WTC11 (cell line): ENCODE data around the gene DARS2. TPM values are rescaled to one million over a fixed set of nuclear protein-coding genes. Genes with fewer than 3 reads are reported as not detected.

Source experiments
- ATAC-seq: fragments of 200-7000 bp; cut with Tn5 transposase; 2 replicates; pipeline ENCODE4 v1.10.0; 2021; ENCODE audit warnings: mild to moderate bottlenecking, moderate library complexity
- CTCF ChIA-PET: fragments of 300-600 bp; sonication (Branson Sonifier 250); formaldehyde crosslinking; loops from one replicate; lab custom pipeline; 2021; ENCODE audit warnings: antibody characterized with exemption; lab: Charles Lee
- POLR2A ChIA-PET: fragments of 350-600 bp; sonication (Branson Sonifier 250); formaldehyde crosslinking; loops from one replicate; lab custom pipeline; 2021; ENCODE audit warnings: antibody characterized with exemption; lab: Charles Lee
- DNase-seq: peaks from one replicate; pipeline ENCODE4 v3.0.0; 2021; ENCODE audit warnings: low spot score
- H3K27ac Mint-ChIP-seq: 2 replicates; pipeline ENCODE4 v1.8.0; 2021; ENCODE audit warnings: mixed read lengths
- H3K27me3 Mint-ChIP-seq: 2 replicates; pipeline ENCODE4 v1.8.0; 2021; ENCODE audit warnings: low read depth, mild to moderate bottlenecking, moderate library complexity, mixed read lengths
- H3K36me3 Mint-ChIP-seq: 2 replicates; pipeline ENCODE4 v1.8.0; 2021; ENCODE audit warnings: mixed read lengths
- H3K4me1 Mint-ChIP-seq: 2 replicates; pipeline ENCODE4 v1.8.0; 2022; ENCODE audit warnings: mixed read lengths
- H3K4me3 Mint-ChIP-seq: 2 replicates; pipeline ENCODE4 v1.8.0; 2021; ENCODE audit warnings: mild to moderate bottlenecking, moderate library complexity, mixed read lengths
- H3K9me3 Mint-ChIP-seq: 2 replicates; pipeline ENCODE4 v1.8.0; 2021; ENCODE audit warnings: mixed read lengths
- EMX1 ChIP-seq: fragments of 250-450 bp; sonication (Bioruptor Pico); IDR thresholded peaks from 2 replicates; pipeline ENCODE4 v1.8.0; 2021; ENCODE audit warnings: mild to moderate bottlenecking
- PRRX2 ChIP-seq: fragments of 250-450 bp; sonication (Bioruptor Pico); IDR thresholded peaks from 2 replicates; pipeline ENCODE4 v1.8.0; 2021; ENCODE audit warnings: mild to moderate bottlenecking
- TCF7 ChIP-seq: sonication (generic); formaldehyde crosslinking; IDR thresholded peaks from 2 replicates; pipeline ENCODE4 v1.8.0; 2022; ENCODE audit warnings: mild to moderate bottlenecking, low read depth, missing genetic modification reagents, moderate library complexity
- total RNA-seq: library from RNA; stranded (reverse); gene quantifications from 3 replicates; pipeline ENCODE4 v1.2.3, GENCODE V29; 2021
- TF ChIP-seq, protein P1 (sequence below): sonication (generic); formaldehyde crosslinking; IDR thresholded peaks from 2 replicates; pipeline ENCODE4 v1.8.0; 2023; ENCODE audit warnings: missing genetic modification reagents
- TF ChIP-seq, protein P2 (sequence below): fragments of 250-450 bp; sonication (Bioruptor Pico); IDR thresholded peaks from 2 replicates; pipeline ENCODE4 v1.9.0; 2021; ENCODE audit warnings: moderate library complexity, mild to moderate bottlenecking, inconsistent platforms, borderline replicate concordance
- TF ChIP-seq, protein P3 (sequence below): fragments of 250-450 bp; sonication (Bioruptor Pico); IDR thresholded peaks from 2 replicates; pipeline ENCODE4 v1.9.0; 2021; ENCODE audit warnings: mild to moderate bottlenecking
- TF ChIP-seq, protein P4 (sequence below): sonication (generic); formaldehyde crosslinking; IDR thresholded peaks from 2 replicates; pipeline ENCODE4 v1.8.1; 2023; ENCODE audit warnings: mild to moderate bottlenecking, moderate library complexity, missing genetic modification reagents
- TF ChIP-seq, protein P5 (sequence below): sonication (generic); formaldehyde crosslinking; conservative IDR thresholded peaks from 2 replicates; pipeline ENCODE4 v1.8.1; 2023; ENCODE audit warnings: mild to moderate bottlenecking, low read depth, missing genetic modification reagents, moderate library complexity
- TF ChIP-seq, protein P6 (sequence below): sonication (generic); formaldehyde crosslinking; IDR thresholded peaks from 2 replicates; pipeline ENCODE4 v1.8.1; 2022; ENCODE audit warnings: low read depth, mild to moderate bottlenecking, moderate library complexity, missing genetic modification reagents, borderline replicate concordance

DARS2 gene
- total RNA-seq, 1 experiment from 2014 or later, result 38.0 TPM

DNA sequence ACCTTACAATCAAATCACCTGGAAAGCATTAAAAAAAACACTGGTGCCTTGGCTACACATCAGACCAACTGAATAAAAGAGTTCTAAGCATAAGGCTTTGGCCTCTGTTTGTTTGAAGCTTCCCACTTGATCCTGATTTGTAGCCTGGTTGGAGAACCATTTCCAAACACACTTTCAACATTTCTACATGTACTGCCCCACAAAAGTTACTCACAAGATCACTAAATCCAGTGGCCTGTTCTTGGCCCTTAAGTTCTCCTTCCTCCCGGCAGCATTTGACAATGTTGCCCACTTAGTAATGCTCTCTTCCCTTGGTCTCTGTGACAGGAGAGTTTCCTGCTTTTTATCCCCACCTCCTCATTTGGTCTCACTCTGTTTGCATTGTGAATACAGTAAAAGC, 31.5 kb downstream of the DARS2 start:
- peaks cover 16% of the 10 kb centered on the region for H3K4me1 Mint-ChIP-seq
- no peak for ATAC-seq
- H3K27ac Mint-ChIP-seq, result peak overlapping the region; percentile 11
- POLR2A ChIA-PET, result no interaction called here
- TF ChIP-seq EMX1, result 0 out of 2 replicates have a peak, but pooled peaks have one; percentile 58
- TF ChIP-seq, protein P1, sequence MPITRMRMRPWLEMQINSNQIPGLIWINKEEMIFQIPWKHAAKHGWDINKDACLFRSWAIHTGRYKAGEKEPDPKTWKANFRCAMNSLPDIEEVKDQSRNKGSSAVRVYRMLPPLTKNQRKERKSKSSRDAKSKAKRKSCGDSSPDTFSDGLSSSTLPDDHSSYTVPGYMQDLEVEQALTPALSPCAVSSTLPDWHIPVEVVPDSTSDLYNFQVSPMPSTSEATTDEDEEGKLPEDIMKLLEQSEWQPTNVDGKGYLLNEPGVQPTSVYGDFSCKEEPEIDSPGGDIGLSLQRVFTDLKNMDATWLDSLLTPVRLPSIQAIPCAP (CRISPR knock-in tag), result no peak
- CTCF ChIA-PET, result no interaction called here
- no peaks in the 10 kb centered on the region for H3K27me3 Mint-ChIP-seq
- no peak overlapping the region for H3K4me3 Mint-ChIP-seq
- no peaks in the 10 kb centered on the region for H3K9me3 Mint-ChIP-seq
- H3K36me3 Mint-ChIP-seq, result peaks cover 52% of the 10 kb centered on the region
- no peak for DNase-seq

DNA sequence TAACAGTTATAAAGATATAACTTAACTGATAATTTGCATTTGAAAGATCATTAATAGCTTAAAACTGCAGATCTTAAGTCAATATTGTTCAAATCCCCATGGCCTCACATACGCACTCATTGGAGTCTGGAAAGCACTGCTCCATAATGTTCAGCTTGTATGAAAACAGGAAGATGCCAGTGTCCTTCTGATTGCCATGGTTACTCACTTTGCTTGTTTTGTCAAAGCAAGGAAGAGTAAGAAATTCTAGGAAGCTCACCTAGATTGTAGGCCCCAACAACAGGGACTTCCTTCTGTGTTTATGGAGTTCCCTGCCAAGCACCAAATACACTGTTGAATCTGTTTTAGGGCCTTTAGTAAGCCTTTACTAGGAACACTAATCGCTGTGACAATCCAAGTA, 32.4 kb downstream of the DARS2 start:
- no peak overlapping the region for H3K4me3 Mint-ChIP-seq
- ATAC-seq, result no peak
- CTCF ChIA-PET, result no interaction called here

DNA sequence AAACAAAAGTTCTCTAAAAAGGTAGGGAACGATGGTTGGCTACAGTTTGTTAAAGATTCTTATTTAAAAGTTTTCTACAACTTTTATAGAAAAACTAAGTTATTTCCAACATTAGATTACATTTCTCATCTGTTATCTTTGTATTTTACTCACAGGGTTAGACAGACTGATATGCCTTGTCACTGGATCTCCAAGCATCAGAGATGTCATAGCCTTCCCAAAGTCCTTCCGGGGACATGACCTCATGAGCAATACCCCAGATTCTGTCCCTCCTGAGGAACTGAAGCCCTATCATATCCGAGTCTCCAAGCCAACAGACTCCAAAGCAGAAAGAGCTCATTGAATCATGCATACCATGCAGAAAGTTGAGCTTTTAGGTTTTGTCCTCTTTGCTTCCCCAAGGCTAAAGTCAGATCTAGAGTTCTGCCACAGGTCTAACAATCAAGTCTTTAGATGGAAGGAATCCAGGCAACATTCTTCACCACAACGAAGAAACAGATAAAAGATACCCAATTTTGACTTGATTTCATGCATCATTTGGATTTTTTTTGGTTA, 33.0 kb downstream of the DARS2 start:
- H3K9me3 Mint-ChIP-seq, result no peaks in the 10 kb centered on the region
- POLR2A ChIA-PET, result interaction anchor here (0.9 to 1.5 kb wide), 3 partner anchors 11 to 33 kb away, joined by 4 to 5 read pairs (median 5); partner anchors contain the start of gene ZBTB37
- peaks cover 13% of the 10 kb centered on the region for H3K4me1 Mint-ChIP-seq
- no peaks in the 10 kb centered on the region for H3K27me3 Mint-ChIP-seq
- no peak for ATAC-seq
- TF ChIP-seq, protein P2, sequence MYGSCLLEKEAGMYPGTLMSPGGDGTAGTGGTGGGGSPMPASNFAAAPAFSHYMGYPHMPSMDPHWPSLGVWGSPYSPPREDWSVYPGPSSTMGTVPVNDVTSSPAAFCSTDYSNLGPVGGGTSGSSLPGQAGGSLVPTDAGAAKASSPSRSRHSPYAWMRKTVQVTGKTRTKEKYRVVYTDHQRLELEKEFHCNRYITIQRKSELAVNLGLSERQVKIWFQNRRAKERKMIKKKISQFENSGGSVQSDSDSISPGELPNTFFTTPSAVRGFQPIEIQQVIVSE (CRISPR knock-in tag), result no peak
- peak; percentile 72; the same call in 1 of the 2 replicates for TF ChIP-seq EMX1
- TF ChIP-seq PRRX2 (CRISPR knock-in tag), result no peak
- TF ChIP-seq, protein P3, sequence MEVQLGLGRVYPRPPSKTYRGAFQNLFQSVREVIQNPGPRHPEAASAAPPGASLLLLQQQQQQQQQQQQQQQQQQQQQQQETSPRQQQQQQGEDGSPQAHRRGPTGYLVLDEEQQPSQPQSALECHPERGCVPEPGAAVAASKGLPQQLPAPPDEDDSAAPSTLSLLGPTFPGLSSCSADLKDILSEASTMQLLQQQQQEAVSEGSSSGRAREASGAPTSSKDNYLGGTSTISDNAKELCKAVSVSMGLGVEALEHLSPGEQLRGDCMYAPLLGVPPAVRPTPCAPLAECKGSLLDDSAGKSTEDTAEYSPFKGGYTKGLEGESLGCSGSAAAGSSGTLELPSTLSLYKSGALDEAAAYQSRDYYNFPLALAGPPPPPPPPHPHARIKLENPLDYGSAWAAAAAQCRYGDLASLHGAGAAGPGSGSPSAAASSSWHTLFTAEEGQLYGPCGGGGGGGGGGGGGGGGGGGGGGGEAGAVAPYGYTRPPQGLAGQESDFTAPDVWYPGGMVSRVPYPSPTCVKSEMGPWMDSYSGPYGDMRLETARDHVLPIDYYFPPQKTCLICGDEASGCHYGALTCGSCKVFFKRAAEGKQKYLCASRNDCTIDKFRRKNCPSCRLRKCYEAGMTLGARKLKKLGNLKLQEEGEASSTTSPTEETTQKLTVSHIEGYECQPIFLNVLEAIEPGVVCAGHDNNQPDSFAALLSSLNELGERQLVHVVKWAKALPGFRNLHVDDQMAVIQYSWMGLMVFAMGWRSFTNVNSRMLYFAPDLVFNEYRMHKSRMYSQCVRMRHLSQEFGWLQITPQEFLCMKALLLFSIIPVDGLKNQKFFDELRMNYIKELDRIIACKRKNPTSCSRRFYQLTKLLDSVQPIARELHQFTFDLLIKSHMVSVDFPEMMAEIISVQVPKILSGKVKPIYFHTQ (CRISPR knock-in tag), result 0 out of 2 replicates have a peak, but pooled peaks have one; percentile 56
- TF ChIP-seq, all 79 proteins: peak for 2
- CTCF ChIA-PET, result no interaction called here
- Mint-ChIP-seq H3K4me3 (no peak overlapping the region), H3K27ac (no peak overlapping the region), H3K36me3 (peaks cover 43% of the 10 kb centered on the region)
- no peak for DNase-seq

More for the DNA sequence above, 32.4 kb downstream of the DARS2 start:
- no peak for DNase-seq
- TF ChIP-seq, protein P4, sequence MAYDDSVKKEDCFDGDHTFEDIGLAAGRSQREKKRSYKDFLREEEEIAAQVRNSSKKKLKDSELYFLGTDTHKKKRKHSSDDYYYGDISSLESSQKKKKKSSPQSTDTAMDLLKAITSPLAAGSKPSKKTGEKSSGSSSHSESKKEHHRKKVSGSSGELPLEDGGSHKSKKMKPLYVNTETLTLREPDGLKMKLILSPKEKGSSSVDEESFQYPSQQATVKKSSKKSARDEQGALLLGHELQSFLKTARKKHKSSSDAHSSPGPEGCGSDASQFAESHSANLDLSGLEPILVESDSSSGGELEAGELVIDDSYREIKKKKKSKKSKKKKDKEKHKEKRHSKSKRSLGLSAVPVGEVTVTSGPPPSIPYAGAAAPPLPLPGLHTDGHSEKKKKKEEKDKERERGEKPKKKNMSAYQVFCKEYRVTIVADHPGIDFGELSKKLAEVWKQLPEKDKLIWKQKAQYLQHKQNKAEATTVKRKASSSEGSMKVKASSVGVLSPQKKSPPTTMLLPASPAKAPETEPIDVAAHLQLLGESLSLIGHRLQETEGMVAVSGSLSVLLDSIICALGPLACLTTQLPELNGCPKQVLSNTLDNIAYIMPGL (CRISPR knock-in tag), result no peak
- TF ChIP-seq, protein P5, sequence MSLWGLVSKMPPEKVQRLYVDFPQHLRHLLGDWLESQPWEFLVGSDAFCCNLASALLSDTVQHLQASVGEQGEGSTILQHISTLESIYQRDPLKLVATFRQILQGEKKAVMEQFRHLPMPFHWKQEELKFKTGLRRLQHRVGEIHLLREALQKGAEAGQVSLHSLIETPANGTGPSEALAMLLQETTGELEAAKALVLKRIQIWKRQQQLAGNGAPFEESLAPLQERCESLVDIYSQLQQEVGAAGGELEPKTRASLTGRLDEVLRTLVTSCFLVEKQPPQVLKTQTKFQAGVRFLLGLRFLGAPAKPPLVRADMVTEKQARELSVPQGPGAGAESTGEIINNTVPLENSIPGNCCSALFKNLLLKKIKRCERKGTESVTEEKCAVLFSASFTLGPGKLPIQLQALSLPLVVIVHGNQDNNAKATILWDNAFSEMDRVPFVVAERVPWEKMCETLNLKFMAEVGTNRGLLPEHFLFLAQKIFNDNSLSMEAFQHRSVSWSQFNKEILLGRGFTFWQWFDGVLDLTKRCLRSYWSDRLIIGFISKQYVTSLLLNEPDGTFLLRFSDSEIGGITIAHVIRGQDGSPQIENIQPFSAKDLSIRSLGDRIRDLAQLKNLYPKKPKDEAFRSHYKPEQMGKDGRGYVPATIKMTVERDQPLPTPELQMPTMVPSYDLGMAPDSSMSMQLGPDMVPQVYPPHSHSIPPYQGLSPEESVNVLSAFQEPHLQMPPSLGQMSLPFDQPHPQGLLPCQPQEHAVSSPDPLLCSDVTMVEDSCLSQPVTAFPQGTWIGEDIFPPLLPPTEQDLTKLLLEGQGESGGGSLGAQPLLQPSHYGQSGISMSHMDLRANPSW (CRISPR knock-in tag), result no peak
- TF ChIP-seq, protein P6, sequence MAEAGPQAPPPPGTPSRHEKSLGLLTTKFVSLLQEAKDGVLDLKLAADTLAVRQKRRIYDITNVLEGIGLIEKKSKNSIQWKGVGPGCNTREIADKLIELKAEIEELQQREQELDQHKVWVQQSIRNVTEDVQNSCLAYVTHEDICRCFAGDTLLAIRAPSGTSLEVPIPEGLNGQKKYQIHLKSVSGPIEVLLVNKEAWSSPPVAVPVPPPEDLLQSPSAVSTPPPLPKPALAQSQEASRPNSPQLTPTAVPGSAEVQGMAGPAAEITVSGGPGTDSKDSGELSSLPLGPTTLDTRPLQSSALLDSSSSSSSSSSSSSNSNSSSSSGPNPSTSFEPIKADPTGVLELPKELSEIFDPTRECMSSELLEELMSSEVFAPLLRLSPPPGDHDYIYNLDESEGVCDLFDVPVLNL (CRISPR knock-in tag), result no peak
- no peak for TF ChIP-seq TCF7 (CRISPR knock-in tag)
- H3K9me3 Mint-ChIP-seq, result no peaks in the 10 kb centered on the region
- POLR2A ChIA-PET, result interaction anchor here (1.1 to 1.5 kb wide), 2 partner anchors 12 to 33 kb away, joined by 5 read pairs; no protein-coding TSS in a partner anchor
- peaks cover 46% of the 10 kb centered on the region for H3K36me3 Mint-ChIP-seq
- H3K27ac Mint-ChIP-seq, result no peak overlapping the region
- no peaks in the 10 kb centered on the region for H3K27me3 Mint-ChIP-seq
- peaks cover 16% of the 10 kb centered on the region for H3K4me1 Mint-ChIP-seq
